Measurements from ENCODE around the gene CEP68.
"Not testable (repeated sequence)": the region's sequence is repeated elsewhere in the genome, so short reads cannot be mapped to it uniquely, and the experiment has no call there.

The CEP68 gene

GRCh38 chr2:65025453-65026123 lies 30.6 kb upstream of the CEP68 start:
- Mint-ChIP-seq H3K27ac (no peak overlapping the region), H3K4me1 (ENCODE audit: low read depth) (peaks cover 2% of the 10 kb centered on the region), H3K27me3 (no peaks in the 10 kb centered on the region), H3K4me3 (no peak overlapping the region), H3K9me3 (ENCODE audit: low read depth) (no peaks in the 10 kb centered on the region), H3K36me3 (peaks cover 12% of the 10 kb centered on the region)

DNA sequence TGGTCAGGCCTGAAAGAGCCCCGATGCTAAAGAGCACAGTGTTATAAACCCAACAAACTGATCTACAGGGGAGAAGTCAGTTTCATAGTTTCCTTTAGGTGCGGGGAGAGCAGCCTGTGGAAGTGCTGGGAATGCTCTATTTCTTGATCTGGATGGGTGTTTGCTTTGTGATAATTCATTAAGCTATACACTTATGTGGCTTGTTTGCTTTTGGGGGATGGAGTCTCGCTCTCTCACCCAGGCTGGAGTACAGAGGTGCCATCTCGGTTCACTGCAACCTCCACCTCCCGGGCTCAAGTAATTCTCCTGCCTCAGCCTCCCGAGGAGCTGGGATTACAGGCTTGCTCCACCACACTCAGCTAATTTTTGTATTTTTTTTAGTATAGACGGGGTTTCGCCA lies 30.1 kb upstream of the CEP68 start:
- H3K36me3 Mint-ChIP-seq: peaks cover 12% of the 10 kb centered on the region
- no peaks in the 10 kb centered on the region for H3K9me3 Mint-ChIP-seq (ENCODE audit: low read depth)
- H3K4me3 Mint-ChIP-seq: no peak overlapping the region
- H3K4me1 Mint-ChIP-seq (ENCODE audit: low read depth): peaks cover 8% of the 10 kb centered on the region
- no peak overlapping the region for H3K27ac Mint-ChIP-seq
- no peaks in the 10 kb centered on the region for H3K27me3 Mint-ChIP-seq

- H3K9me3 Mint-ChIP-seq (ENCODE audit: low read depth): no peaks in the 10 kb centered on the region
- H3K27me3 Mint-ChIP-seq: no peaks in the 10 kb centered on the region
- no peak overlapping the region for H3K4me3 Mint-ChIP-seq
- peaks cover 12% of the 10 kb centered on the region for H3K36me3 Mint-ChIP-seq
- H3K27ac Mint-ChIP-seq: no peak overlapping the region
- H3K4me1 Mint-ChIP-seq (ENCODE audit: low read depth): peaks cover 15% of the 10 kb centered on the region
Measured at GRCh38 chr2:65026704-65027464, 29.3 kb upstream of the CEP68 start.

GRCh38 chr2:65027616-65028244 lies 28.5 kb upstream of the CEP68 start:
- Mint-ChIP-seq H3K36me3 (peaks cover 10% of the 10 kb centered on the region), H3K4me1 (ENCODE audit: low read depth) (peaks cover 23% of the 10 kb centered on the region), H3K27me3 (no peaks in the 10 kb centered on the region), H3K4me3 (no peak overlapping the region), H3K27ac (no peak overlapping the region), H3K9me3 (ENCODE audit: low read depth) (no peaks in the 10 kb centered on the region)

- Mint-ChIP-seq H3K4me1 (ENCODE audit: low read depth) (peaks cover 23% of the 10 kb centered on the region), H3K27ac (peak overlapping the region; percentile 25), H3K36me3 (peaks cover 3% of the 10 kb centered on the region), H3K4me3 (peak overlapping the region; percentile 28), H3K9me3 (ENCODE audit: low read depth) (no peaks in the 10 kb centered on the region), H3K27me3 (no peaks in the 10 kb centered on the region)
Measured at GRCh38 chr2:65030476-65031332, 25.5 kb upstream of the CEP68 start.

DNA sequence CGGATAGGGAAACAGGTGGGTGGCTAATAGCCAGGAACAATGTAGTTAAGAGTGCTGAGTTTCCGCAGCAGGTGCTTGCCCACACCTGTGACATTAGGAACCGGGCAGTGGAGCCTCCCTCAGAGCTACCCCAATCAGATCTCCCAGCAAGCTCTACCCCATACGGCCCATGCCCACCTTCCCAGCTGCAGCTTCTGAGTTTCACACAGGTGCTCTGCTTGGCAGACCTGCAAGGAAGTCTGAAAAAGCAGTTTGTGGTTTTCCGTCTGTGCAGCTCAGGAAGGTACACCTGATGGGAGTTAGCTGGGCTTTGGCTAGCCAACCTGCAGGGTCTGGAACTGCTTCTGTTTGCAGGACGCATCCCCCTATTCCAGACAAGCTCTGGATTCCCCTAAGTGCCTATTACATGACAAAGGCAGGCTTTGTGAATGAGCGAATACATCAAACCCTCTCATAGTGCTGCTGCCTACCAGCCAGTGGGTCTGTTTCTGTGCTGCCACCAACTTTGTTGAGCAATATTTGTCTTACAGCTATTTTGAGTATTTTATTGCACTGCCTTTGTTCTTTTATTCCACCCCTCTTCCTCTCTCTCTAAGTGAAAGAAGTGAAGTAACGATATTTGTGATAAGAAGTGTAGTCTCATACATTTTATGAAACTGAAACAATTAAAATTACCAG lies 24.7 kb upstream of the CEP68 start:
- H3K4me3 Mint-ChIP-seq: peak overlapping the region; percentile 59
- peaks cover 23% of the 10 kb centered on the region for H3K4me1 Mint-ChIP-seq (ENCODE audit: low read depth)
- H3K27me3 Mint-ChIP-seq: no peaks in the 10 kb centered on the region

GRCh38 chr2:65032019-65032975 lies 23.9 kb upstream of the CEP68 start:
- Mint-ChIP-seq H3K27ac (peak overlapping the region; percentile 80), H3K36me3 (peaks cover 3% of the 10 kb centered on the region)

More for the DNA sequence above, 24.7 kb upstream of the CEP68 start:
- Mint-ChIP-seq H3K27ac (peak overlapping the region; percentile 80), H3K36me3 (peaks cover 3% of the 10 kb centered on the region), H3K9me3 (ENCODE audit: low read depth) (no peaks in the 10 kb centered on the region)

GRCh38 chr2:65033178-65033577 lies 23.0 kb upstream of the CEP68 start:
- Mint-ChIP-seq H3K36me3 (peaks cover 3% of the 10 kb centered on the region), H3K4me1 (ENCODE audit: low read depth) (peaks cover 23% of the 10 kb centered on the region), H3K4me3 (no peak overlapping the region), H3K27me3 (no peaks in the 10 kb centered on the region), H3K9me3 (ENCODE audit: low read depth) (no peaks in the 10 kb centered on the region), H3K27ac (no peak overlapping the region)

More at GRCh38 chr2:65032019-65032975, 23.9 kb upstream of the CEP68 start:
- H3K9me3 Mint-ChIP-seq (ENCODE audit: low read depth): no peaks in the 10 kb centered on the region
- peaks cover 23% of the 10 kb centered on the region for H3K4me1 Mint-ChIP-seq (ENCODE audit: low read depth)
- H3K27me3 Mint-ChIP-seq: no peaks in the 10 kb centered on the region
- H3K4me3 Mint-ChIP-seq: peak overlapping the region; percentile 59

- H3K4me1 Mint-ChIP-seq (ENCODE audit: low read depth): peaks cover 23% of the 10 kb centered on the region
- not testable (repeated sequence) for H3K36me3 Mint-ChIP-seq; H3K27me3 Mint-ChIP-seq; H3K27ac Mint-ChIP-seq; H3K9me3 Mint-ChIP-seq (ENCODE audit: low read depth); H3K4me3 Mint-ChIP-seq
Measured at GRCh38 chr2:65033667-65034066, 22.5 kb upstream of the CEP68 start.

- Mint-ChIP-seq H3K27me3 (no peaks in the 10 kb centered on the region), H3K27ac (no peak overlapping the region), H3K9me3 (ENCODE audit: low read depth) (no peaks in the 10 kb centered on the region)
Measured at GRCh38 chr2:65035351-65035943, 20.8 kb upstream of the CEP68 start.

DNA sequence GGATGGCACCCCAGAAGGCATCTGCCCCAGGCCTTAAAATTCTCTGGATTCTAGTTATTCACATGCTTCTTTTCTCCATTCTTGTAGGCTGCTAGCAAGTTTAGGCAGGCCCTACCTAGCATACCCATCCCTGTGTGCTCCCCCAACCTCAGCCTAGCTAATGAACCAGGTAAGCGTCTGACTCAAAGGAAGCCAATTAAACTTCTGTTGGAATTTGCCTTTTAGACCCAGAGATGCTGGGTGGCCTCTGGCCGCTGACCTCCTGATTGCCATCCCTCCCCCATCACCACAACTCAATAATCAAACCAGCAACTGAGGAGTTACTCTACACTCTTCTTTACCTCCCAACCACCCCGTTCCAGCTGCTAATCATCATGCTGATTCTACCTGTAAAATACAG lies 19.0 kb upstream of the CEP68 start:
- no peaks in the 10 kb centered on the region for H3K9me3 Mint-ChIP-seq (ENCODE audit: low read depth)
- H3K4me3 Mint-ChIP-seq: no peak overlapping the region
- no peaks in the 10 kb centered on the region for H3K27me3 Mint-ChIP-seq
- H3K4me1 Mint-ChIP-seq (ENCODE audit: low read depth): peaks cover 12% of the 10 kb centered on the region
- no peak overlapping the region for H3K27ac Mint-ChIP-seq
- H3K36me3 Mint-ChIP-seq: peaks cover 5% of the 10 kb centered on the region

More at GRCh38 chr2:65035351-65035943, 20.8 kb upstream of the CEP68 start:
- peaks cover 26% of the 10 kb centered on the region for H3K4me1 Mint-ChIP-seq (ENCODE audit: low read depth)
- H3K36me3 Mint-ChIP-seq: peaks cover 5% of the 10 kb centered on the region
- H3K4me3 Mint-ChIP-seq: no peak overlapping the region

GRCh38 chr2:65039640-65040039 lies 16.6 kb upstream of the CEP68 start:
- Mint-ChIP-seq H3K9me3 (ENCODE audit: low read depth) (peaks cover 6% of the 10 kb centered on the region), H3K27me3 (no peaks in the 10 kb centered on the region), H3K27ac (no peak overlapping the region), H3K4me1 (ENCODE audit: low read depth) (peaks cover 7% of the 10 kb centered on the region), H3K4me3 (no peak overlapping the region), H3K36me3 (peaks cover 12% of the 10 kb centered on the region)
